Sigmoid colon (tissue), 4 donors: Measurements from ENCODE around the gene AQP12B.

Experiments used
- EP300 ChIP-seq, 4 donors: sonication (generic); formaldehyde crosslinking; IDR thresholded peaks; one replicate each; pipeline ENCODE4 v1.6.1; 2017; ENCODE audit warnings: antibody characterized with exemption in 4 of 4
- POLR2A ChIP-seq, 2 donors: fragments of 450-650 bp; IDR thresholded peaks; one replicate each; pipeline ENCODE4 v1.6.1; 2016; ENCODE audit warnings: antibody characterized with exemption in 2 of 2, mild to moderate bottlenecking in 2 of 2, moderate library complexity in 2 of 2
- POLR2AphosphoS5 ChIP-seq, 4 donors: sonication (generic); formaldehyde crosslinking; IDR thresholded peaks; one replicate each; pipeline ENCODE4 v1.6.1; 2017; ENCODE audit warnings: antibody characterized with exemption in 4 of 4
- TF ChIP-seq, protein P1 (sequence below), 4 experiments: fragments of 450-650 bp in 3 of 4; fragments of 200-600 bp in 1 of 4; IDR thresholded peaks; one replicate each; pipeline ENCODE4 v1.5.1; 2016 to 2019; ENCODE audit warnings: antibody characterized with exemption in 4 of 4, mild to moderate bottlenecking in 3 of 4, moderate library complexity in 2 of 4

- TF ChIP-seq, protein P1, sequence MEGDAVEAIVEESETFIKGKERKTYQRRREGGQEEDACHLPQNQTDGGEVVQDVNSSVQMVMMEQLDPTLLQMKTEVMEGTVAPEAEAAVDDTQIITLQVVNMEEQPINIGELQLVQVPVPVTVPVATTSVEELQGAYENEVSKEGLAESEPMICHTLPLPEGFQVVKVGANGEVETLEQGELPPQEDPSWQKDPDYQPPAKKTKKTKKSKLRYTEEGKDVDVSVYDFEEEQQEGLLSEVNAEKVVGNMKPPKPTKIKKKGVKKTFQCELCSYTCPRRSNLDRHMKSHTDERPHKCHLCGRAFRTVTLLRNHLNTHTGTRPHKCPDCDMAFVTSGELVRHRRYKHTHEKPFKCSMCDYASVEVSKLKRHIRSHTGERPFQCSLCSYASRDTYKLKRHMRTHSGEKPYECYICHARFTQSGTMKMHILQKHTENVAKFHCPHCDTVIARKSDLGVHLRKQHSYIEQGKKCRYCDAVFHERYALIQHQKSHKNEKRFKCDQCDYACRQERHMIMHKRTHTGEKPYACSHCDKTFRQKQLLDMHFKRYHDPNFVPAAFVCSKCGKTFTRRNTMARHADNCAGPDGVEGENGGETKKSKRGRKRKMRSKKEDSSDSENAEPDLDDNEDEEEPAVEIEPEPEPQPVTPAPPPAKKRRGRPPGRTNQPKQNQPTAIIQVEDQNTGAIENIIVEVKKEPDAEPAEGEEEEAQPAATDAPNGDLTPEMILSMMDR (IDR thresholded peaks at IDR 0.05), result no peak
- no peak for TF ChIP-seq POLR2A (IDR thresholded peaks at IDR 0.05)
- TF ChIP-seq POLR2AphosphoS5 (IDR thresholded peaks at IDR 0.05), result no peak
- no peak for TF ChIP-seq EP300 (IDR thresholded peaks at IDR 0.05)
Observed at GRCh38 chr2:240688553-240688919, 5.9 kb upstream of the AQP12B start.
